ENCODE data around the gene MND1.
"Not testable (repeated sequence)": the region's sequence is repeated elsewhere in the genome, so short reads cannot be mapped to it uniquely, and the experiment has no call there.

MND1 gene

DNA sequence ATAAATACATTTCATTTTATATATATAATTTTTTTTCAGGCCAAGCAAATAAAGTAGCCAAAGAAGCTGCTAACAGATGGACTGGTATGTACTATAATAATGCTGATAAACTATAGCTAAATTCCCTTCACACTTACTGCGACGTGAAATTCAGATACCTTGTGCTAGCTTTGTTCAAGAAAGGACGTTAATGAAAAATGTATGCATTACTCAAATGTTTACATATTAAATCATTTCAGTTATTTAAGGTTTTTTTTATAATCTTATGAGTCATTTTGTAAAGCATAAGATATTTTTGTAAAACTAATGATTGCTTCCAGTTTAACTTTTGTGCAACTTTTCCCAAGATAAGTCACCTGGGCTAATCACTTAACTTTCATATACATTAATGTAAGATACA is 64.4 kb downstream of the MND1 start:
- no peak for DNase-seq

DNA sequence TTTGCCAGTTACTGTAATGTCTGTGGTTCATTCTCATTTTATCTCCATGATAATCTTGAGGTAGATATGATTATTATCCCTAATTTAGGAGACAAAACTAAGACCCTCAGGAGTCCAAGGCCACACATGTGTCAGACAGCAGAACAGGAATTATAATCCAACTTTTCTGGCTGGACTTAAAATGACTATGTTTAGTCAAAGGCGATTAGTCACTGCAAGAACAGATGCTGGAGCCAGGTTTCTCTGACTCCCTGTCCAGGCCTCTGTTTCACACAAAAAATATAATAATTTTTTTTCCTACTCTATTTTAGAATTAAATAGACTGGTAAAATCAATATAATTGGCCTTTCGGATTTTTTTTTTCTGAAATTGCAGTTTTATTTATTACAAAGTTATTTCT is 64.9 kb downstream of the MND1 start:
- no peak for DNase-seq

DNA sequence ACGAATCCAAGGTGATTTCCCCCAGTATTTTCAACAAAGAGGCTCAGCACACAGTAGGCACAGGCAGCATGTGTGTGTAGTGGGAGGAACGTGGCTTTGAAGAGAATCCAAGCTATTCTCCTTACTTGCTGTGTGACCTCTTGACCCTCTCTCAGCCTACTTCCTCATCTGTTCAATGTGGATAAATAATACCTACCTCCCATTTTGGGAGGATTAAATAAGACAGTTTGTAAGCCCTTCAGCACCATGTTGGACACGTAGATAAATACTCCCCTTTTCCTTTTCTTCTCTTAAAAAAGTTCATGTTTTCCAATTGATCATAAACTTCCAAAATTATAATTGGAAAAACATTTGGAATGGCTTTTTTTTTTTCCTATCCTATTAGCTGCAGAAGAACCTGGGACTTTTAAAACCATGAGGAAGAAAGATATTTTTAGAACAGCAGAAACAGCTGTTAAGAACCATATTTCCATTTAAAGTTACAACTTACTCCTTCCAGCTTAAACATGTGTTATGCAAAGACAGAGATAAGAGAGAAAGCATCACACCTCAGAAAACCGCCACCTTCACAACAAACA is 65.5 kb downstream of the MND1 start:
- DNase-seq = no peak

DNA sequence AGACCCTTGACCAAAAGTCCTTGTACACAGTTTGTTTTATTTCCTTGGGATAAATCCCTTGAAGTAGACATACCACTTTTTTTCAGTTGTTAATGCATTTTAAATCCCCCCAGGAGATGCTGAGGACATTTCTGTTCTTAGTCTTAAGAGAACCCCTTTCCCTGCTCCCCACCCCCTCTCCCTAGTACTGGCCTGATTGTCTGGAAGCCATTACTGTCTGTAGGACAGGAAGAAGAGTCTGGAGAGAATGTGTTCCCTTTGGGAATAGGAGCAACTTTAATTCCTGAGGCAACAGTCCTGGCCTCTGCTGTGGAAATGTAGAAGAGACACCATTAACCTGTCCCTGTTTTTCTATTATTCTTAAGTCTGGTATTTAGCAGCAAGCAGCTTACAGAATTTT is 69.4 kb downstream of the MND1 start:
- DNase-seq = no peak

DNA sequence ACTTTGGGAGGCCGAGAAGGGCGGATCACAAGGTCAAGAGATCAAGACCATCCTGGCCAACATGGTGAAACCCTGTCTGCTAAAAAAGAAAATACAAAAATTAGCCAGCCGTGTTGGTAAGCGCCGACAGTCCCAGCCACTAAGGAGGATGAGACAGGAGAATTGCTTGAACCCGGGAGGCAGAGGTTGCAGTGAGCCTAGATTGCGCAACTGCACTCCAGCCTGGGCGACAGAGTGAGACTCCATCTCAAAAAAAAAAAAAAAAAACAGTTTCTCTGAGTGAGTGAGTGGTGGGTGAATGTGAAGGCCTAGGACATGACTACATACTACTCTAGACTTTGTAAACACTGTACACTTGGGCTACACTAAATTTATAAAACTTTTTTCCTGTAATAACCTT is 72.0 kb downstream of the MND1 start:
- not testable (repeated sequence) for DNase-seq

DNA sequence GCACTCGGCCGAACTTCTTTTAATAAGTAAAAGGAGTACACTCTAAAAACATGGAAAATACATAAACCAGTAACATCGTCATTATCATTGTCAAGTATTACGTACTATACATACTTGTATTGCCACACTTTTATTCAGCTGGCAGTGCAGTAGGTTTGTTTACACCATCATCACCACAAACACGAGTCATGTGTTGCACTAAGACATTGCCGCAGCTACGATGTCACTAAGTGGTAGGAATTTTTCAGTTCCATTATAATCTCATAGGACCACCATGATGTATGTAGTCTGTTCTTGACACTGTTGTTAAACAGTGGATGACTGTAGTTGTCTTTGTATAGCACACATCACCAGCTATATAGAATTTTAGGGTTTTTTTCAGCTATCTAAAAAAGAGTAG is 73.6 kb downstream of the MND1 start:
- DNase-seq = no peak

DNA sequence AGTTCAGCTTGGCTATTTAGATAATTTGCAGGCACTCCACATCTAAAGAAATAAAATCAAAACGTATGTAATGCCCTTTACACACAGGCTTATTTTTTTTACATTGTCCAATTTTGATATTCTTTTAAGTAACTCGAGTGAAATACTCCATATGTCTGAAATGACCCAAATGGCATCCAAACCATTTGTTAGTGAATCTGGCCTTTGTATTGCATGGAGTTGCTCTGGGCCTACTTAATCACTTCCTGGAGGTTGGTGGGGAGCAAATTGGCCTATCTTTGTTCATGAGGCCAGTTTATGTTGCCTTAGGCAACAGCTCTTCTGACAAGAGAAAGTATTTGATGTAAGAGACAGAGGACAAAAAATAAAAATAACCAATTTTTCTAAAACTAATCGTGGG is 74.1 kb downstream of the MND1 start:
- DNase-seq = no peak

DNA sequence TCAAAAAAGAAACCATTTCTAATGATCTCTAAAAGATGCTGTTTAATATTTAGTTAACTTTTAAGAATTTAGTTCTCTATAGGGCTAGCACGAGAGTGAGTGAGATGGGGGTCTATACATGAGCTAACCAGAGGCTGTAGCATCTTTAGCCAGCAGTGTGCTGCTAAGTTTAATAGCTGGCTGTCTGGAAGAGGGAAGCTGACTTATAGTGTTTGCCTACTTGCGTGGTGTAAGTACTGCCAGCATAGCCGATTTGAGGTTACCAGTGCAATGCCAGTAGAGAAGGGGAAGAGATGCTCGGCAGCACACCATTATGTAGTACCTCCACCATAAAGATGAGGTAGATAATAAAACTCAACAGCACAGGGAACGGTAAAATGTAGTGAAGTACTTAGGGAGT is 74.5 kb downstream of the MND1 start:
- no peak for DNase-seq

DNA sequence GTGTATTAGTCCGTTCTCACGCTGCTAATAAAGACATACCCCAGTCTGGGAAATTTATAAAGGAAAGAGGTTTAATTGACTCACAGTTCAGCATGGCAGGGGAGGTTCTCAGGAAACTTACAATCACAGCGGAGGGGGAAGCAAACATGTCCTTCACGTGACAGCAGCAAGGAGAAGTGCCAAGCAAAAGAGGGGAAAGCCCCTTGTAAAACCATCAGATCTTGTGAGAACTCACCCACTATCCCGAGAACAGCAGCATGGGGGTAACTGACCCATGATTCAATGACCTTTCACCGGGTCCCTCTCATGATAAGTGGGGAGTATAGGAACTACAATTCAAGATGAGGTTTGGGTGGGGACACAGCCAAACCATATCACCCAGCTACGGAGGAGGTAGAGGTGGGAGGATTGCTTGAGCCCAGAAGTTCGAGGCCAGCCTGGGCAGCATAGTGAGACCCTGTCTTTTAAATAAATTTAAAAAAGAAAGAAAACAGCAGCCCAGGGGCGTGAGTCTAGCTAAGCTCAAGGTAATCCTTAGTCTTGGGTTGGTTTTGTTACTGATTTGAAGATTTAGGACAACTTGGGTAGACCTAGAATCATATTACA is 75.3 kb downstream of the MND1 start:
- no peak for DNase-seq

DNA sequence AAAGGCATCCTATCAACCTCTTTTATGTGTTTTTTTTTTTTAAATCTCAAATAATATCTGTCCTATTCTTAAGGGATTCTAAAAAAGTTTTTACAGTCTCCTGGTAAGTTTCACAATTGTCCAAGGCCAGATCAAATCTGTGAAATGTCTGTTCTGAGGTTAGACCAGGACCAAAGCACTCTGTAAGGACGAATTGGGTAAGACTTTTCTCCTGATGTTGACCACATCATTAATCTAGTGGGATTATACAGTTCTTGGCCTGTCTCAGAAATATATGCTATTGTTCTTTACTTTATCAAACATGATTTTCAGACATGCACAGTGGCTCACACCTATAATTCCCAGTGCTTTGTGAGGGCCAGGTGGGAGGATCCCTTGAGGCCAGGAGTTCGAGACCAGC is 75.9 kb downstream of the MND1 start:
- no peak for DNase-seq

DNA sequence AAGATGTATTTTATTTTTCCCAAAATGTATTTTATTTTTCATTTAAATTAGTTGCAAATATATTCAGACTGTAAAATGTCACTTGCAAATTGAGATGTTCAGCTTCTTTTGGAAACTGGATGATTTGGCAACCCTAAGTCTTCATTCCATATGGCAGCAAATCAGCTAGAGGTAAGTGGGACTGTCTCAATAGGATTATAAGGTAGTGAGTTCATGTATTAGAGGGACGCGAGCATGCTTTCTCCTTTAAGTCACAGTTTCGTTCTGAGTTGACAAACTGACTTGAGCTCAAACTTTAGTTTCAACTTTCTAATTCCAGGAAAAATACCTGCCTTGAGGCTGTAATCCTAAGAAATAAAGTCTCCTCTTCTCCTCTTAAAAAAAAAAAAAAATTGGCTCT is 77.5 kb downstream of the MND1 start:
- no peak for DNase-seq

DNA sequence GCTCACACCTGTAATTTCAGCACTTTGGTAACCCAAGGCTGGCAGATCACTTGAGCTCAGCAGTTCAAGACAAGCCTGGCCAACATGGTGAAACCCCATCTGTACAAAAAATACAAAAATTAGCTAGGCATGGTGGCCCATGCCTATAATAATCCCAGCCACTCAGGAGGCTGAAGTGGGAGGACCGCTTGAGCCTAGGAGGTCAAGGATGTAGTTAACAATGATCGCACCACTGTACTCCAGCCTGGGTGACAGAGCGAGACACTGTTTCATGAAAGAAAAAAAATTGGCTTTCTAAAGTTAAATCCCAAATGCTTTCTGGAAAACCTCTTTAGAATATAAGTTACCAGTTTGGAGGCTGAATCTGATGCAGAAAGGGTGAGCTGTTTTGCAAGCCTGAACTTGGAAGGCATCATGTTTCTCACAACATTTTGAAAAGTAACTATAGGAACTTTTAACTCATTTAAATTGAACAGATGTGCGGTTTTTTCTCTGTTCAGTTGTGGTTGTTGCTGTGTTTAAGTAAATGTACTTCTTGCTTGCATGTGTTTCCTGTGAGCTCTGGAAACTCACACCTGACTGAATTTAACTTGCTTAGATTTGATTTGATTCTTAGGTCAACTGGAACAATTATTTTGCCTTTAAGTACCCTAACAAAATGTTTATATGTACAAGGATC is 81.9 kb downstream of the MND1 start:
- no peak for DNase-seq

DNA sequence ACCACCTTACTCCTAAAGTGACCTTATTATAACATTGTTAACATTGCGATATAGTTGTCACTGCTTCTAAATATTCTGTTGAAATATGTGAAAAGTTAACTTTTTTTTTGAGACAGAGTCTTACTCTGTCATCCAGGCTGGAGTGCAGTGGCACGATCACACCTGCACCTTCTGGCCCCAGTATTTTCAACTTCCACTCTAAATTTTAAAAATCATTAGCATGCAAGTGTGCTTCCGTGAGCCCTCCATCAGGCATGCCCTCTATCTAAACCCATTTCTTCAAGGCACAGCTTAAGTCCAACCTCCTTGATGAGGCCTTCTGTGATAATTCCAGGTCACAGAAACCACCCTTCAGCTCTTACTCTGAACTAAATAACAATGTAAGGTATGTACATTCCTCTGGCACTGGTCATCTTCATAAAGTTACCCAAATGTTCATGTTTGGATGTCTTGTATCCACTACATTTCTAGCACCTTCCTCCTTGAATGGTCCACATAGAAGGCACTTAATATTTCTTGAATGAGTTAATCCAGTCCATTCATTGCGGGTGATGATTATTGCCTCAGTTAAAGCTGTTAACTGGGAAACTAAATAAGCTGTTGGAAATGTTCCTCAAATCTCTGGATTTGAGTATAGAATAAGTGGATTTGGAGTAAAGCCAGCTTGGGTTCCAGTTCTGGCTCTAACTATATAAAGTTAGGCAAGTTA is 83.0 kb downstream of the MND1 start:
- no peak for DNase-seq

DNA sequence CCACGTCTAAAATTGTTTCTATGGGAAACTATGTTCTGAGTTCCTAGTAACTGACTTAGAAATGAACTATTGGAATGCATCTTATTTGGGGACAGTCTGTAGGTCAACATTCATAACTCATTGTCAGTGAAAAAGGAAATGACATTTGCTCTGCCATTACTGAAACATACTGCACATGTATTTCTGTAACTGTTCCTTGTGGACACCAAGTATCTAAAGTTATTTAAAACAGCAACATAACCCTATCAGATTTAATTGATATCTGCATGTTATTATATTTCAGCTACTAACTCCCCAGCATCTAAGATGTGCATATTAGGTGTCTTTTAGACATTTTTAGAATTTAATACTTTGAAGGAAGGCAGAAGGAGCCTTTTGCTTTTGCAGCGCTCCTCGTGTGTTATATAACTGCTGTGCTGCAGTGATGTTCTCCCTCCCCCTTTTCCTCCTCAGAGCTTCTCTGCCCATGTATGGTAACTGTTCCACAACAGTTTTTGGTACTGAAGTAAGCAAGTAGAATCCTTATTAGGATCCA is 84.5 kb downstream of the MND1 start:
- DNase-seq = no peak

DNA sequence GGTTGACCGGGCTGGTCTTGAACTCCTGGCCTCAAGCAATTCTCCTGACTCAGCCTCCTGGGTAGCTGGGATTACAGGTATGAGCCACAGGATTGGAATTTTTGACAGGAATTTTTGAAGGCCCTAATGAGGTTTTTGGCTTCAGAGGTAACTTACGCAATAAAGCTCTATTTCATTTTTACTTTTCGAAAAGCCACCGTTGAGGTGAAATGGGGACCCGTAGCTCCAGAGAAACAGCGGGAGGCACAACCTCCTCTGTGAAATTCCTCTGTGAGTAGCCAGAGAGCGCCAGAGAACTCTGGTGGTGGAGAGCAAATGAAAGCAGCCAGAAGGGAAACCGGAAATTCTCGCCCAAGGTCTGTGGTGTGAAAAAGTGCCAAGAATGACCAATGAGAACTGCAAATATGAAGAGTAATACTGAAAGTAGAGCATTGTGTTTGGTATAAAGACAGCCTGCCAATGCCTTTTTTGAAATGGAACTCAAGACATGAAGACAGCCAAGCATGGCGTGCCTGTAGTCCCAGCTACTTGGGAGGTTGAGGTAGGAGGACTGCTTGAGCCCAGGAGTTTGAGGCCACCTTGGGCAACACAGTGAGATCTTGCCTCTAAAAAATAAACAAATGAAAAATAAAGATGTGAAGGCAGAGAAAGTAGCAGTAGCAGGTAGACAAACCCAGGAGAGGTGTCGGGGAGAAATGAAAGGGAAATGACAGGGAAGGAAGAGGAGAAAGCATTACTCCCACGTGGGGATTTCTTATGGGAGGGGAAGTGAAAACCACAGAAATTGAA is 88.7 kb downstream of the MND1 start:
- DNase-seq = peak; percentile 77 to 82

DNA sequence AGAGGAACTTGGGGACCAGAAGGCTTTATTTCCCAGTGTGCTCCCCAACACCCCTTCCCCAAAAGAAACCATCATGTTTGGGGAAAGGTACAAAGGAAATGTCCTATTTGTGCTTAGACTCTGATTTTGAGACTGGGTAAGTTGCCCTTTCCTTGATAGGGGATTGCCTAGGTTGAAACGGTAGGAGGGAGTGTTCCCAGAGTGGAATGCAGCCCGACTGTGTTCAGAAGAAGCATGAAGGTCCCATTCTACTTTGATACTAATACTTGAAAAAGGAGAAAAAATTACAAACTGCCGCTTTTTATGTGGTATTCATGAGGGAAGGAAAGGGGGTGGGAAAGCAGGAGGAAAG is 89.2 kb downstream of the MND1 start:
- no peak for DNase-seq

DNA sequence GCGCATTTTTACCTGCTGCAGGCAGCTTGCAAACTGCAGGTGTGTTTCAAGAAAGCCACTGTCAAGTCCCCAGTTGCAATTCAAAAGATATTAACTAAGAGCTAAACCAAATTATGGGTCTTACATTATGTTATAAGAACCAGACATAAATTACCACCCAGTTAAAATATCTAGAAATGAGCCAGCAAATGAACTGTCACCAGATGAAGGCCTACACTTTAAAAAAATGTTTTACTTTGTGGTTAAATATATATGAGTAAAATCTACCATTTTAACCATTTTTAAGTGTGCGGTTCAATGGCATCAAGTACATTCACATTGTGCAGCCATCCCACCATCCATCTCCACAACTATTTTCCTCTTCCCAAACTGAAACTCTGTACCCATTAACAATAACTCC is 89.7 kb downstream of the MND1 start:
- no peak for DNase-seq

DNA sequence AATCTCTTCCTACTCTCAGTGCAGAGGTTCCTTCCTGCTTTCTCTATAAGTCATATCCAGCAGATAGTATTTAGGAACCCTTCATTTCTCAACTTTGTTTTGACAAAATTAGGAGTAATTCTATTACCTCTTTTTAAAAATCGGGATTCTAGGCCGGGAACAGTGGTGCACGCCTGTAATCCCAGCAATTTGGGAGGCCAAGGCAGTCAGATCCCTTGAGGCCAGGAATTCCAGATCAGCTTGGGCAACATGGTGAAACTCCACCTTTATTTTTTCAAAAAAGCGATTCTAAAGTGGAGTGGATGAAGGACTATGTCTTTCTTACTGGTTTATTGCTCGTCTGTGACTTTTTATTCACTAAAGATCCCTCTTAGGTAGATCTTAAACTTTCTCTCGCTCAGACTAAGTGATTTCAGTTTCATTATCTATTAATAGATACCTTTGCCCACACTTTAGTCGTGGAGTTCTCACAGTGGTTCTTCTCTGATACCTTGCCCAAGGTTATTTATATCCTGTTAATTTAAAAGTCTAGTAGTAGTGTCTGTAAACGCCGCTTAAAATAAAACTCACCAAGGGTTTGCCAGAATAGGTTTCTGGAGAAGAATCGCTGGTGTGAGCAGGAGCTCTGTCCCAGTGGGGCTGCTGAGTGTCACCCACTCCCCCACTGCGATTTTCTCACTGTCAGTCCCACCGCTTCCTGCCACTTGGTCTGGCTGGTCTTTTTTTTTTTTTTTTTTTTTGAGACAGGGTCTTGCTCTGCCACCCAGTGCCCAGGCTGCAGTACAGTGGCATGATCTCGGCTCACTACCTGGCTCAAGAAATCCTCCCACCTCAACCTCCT is 94.6 kb downstream of the MND1 start:
- DNase-seq = peak in 1 of 2 experiments; percentile 42

DNA sequence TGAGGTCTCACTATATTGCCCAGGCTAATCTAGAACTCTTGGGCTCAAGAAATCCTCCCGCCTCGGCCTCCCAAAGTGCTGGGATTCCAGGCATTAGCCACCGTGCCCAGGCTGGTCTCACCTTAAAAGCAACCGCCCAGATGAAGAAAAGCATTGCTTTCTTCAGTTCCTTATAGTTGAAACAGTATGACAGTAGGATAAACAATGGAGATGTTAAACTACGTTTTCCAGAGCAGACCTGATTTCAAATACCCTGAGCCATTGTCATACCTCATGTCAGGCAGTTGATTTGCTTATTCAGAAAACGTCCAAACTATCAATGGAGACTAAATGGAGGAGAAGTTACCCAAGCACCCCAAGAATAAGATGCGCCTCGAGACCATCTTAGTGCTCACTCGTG is 95.3 kb downstream of the MND1 start:
- no peak for DNase-seq

DNA sequence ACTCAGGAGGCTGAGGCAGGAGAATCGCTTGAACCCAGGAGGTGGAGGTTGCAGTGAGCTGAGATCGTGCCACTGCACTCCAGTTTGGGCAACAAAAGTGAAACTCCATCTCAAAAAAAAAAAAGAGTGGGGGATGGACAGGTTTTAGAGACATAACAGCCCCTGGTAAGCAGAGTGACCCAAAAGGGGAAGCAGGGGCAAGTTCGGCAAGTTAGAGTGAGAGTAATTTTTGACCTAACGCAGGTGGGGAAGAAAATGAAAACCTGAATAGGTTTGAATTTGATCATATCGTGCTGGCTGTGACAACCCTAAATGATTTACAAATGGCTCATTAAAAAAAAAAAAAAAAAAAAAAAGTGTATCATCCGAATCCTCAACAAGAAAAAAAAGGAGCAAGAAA is 96.0 kb downstream of the MND1 start:
- DNase-seq = no peak

DNA sequence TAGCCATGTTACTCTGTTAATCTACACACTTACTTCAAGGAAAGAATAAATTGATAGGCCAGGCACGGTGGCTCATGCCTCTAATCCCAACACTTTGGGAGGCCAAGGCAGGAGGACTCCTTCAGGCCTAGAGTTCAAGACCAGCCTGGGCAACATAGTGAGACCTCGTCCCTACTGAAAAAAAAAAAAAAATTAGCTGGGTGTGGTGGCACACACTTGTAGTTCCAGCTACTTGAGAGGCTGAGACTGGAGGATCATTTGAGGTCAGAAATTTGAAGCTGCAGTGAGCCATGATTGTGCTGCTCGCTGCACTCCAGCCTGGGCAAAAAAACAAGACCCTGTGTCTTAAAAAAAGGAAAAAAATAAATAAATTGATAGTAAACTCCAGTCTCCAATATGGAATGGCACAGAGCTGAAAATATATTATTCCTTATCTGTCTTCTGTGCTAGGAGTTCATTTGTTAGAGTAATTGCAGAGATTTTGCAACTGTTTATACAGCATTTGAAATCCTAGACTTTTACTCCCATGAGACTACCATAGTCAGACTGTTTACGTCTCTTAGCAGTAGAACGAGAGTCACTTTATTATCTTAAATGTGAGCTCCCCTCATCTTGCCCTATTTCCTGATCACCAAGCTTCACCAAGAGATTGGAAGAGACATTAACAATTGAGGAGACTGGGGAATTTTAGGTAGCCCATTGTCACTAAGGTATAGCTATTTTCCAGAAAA is 102.9 kb downstream of the MND1 start:
- DNase-seq = no peak
